Activated T-cell treated with anti-CD3 and anti-CD28 coated beads for 1 hour (primary cell): ENCODE measurements around the gene TAS2R42.

Experiments
- DNase-seq: peaks from one replicate; pipeline ENCODE4 v3.0.0-alpha.2; 2020; ENCODE audit warnings: low read depth

Gene TAS2R42, protein sequence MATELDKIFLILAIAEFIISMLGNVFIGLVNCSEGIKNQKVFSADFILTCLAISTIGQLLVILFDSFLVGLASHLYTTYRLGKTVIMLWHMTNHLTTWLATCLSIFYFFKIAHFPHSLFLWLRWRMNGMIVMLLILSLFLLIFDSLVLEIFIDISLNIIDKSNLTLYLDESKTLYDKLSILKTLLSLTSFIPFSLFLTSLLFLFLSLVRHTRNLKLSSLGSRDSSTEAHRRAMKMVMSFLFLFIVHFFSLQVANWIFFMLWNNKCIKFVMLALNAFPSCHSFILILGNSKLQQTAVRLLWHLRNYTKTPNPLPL

GRCh38 chr12:11186837-11187236 is at the start of gene TAS2R42:
TSS of gene TAS2R42 (minus strand) at chr12:11186937. CDS start at chr12:11186937, 0 bp downstream.
- no peak for DNase-seq

- DNase-seq: no peak
Observed at GRCh38 chr12:11233532-11233931, 46.8 kb upstream of the TAS2R42 start.

- DNase-seq: peak; percentile 0
Observed at GRCh38 chr12:11228296-11228879, 41.7 kb upstream of the TAS2R42 start.

GRCh38 chr12:11227373-11227772 is 40.6 kb upstream of the TAS2R42 start:
- no peak for DNase-seq

DNA sequence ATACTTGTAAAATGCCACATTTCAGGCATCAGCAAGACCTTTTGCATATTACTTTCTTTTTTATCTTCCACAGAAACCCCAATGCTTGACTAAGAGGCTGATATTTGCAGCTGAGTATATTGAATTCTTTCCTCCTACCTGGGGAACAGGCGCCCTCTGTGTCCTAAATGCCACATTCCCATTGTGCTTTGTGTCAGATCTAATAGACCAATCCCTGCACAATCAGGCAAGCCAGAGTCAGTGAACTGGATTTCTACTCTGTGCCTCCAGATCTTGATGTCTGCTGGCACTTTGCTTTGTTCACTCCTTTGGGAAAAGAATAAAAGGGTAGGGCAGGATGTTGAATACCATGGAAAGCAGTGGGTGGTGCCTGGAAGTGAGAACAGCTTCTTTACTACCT is 22.4 kb upstream of the TAS2R42 start:
- DNase-seq: no peak

DNA sequence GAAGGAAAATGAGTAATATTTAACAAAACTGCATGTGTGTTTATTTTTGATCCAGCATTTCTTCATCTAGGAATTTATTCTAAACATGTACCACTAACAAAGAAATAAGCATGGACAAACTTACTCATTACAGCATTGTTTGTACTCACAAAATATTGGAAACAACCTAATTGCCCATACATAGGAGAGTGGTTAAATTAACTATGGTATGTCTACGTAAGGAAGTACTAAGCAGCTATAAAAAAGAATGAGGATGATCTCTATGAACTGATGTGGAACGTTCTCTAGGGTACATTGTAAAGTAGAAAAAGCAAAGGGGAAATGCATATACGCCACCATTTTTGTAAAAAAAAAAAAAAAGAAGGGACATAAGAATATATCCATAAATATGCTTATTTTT is 17.4 kb upstream of the TAS2R42 start:
- no peak for DNase-seq

GRCh38 chr12:11202811-11203210 is 16.1 kb upstream of the TAS2R42 start:
- no peak for DNase-seq

- no peak for DNase-seq
Observed at GRCh38 chr12:11183011-11183410, 3.7 kb downstream of the TAS2R42 start.

- no peak for DNase-seq
Observed at GRCh38 chr12:11182529-11182928, 4.2 kb downstream of the TAS2R42 start.

DNA sequence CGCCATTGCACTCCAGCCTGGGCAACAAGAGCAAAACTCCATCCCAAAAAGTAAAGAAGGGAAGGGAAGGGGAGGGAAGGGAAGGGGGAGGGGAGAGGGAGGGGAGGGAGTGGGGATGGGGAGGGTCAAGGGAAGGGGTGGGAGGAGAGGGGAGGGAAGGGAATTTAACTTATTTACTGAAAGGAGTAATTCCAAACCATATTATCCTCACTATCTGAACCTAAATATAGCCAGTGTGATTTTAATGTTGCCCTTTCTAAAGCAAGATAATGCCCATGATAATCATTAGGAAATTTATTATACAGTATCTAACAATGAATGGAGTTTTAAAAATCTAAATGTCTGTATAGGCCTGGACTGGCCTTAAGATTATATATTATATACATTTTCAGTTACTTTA is 8.5 kb downstream of the TAS2R42 start:
- no peak for DNase-seq

DNA sequence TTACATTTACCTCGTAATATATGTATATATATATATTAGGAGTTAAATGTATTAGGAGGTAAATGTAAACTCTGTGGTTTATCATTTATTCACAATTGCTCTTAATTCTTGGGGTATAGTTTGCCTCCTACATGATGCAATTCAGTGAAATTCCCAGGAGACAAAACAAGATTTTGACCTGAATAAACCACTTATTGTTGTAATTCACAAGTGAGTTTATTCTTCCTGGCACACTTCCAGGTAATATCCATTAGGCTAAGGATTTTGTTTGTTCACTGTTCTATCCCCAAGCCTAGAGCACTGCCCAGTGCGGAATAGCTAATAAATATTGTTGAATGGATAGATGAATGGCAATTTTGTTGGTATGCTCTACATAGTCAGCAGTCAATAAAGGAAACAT is 12.7 kb downstream of the TAS2R42 start:
- no peak for DNase-seq

- DNase-seq: no peak
Observed at GRCh38 chr12:11171969-11172675, 14.6 kb downstream of the TAS2R42 start.

DNA sequence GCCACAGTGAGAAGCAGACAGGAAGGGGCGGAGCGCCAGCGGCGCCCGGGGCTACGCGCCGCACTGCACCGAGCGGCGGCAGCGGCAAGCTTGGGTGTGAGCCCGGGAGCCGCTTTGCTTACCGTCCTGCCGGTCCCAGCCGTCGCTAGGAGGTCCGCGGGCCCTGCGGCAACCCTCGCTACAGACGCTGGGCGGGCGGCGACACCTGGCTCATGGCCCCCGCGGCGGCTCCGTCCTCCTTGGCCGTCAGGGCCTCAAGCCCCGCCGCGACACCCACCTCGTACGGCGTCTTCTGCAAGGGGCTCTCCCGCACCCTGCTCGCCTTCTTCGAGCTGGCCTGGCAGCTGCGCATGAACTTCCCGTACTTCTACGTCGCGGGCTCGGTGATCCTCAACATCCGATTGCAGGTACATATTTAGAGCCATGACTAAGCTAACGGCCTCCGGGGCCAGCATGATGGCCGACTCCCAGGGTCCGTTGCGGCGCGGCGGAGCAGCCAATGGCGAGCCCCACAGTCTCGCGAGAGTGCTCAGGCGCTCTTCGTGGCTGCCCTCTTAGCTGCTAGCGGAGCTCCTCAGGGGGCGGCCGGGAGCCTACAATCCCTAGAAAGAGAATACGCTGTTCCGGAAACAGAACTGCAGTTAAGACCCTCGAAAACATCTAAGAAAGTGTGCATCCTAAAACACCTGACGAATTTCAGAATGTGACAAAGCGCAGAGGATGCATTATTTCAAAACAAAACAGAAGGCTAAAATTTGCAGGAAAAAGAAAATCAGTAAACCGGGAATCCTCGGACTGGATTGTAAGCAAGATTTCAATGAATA is 15.4 kb downstream of the TAS2R42 start, which contains the start of gene SMIM10L1:
TSS of gene SMIM10L1 (plus strand) at position 50 of the 824 bp plus-strand sequence. CDS start at position 213, 163 bp downstream.
- DNase-seq: peak; percentile 78

GRCh38 chr12:11170810-11171144 is 16.0 kb downstream of the TAS2R42 start:
- DNase-seq: no peak

DNA sequence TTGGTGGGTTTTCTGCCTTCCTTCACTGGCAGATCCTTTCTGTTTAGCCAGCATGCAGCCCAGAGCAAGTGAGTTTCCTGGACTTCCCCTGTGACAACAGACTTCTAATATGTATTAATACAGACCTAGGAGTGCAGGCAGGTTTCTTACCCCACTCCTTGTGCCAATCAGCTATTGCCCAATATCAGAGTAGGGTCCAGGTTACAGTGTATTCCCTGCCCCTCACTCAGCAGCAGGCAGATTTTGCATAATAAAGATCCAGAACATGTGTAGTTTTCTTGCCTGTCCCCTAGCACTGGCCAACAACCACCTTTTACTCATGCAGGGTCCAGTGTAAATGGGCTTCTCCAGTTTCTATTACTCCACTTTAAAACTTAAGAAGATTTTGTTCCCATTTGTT is 20.4 kb downstream of the TAS2R42 start:
- DNase-seq: no peak

- no peak for DNase-seq
Observed at GRCh38 chr12:11164384-11164783, 22.4 kb downstream of the TAS2R42 start.

DNA sequence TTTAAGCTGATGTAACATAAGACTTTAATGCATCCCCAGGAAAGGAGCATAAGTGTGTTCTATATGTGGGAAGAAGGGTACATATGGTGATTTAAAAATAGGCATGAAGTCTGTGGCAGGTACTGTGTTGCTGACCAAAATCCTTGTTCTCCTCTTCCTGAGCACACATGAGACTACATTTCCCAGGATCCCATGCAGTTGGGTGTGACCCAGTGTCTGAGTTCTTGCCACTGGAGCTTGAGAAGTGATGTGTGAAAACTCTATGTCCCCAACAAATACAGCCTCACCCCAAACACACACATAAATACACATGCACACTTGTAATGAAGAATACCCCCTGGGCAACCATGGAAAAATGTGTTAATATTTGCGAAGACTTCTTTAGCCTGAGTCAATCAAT is 24.2 kb downstream of the TAS2R42 start:
- DNase-seq: no peak

GRCh38 chr12:11158885-11159444 is 27.8 kb downstream of the TAS2R42 start:
- DNase-seq: no peak

- no peak for DNase-seq
Observed at GRCh38 chr12:11154400-11154925, 32.3 kb downstream of the TAS2R42 start.

DNA sequence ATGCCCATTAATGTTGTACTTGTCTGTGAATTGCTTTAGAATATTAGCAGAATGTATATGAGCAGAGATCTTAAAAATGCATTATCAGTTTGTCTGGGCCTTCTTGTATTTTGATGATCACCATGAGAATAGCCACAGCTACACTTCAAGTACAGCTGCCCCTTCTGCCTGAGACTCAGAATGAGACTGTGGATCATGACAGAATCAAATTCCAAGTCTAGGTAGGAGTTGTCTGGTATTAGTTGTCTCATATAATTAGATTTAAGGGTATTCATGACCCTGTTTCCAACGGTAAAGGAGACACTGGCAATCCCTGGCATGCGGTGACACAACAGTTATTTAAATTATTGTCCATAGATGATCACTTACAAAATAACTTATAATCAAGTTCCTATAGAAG is 34.0 kb downstream of the TAS2R42 start:
- DNase-seq: no peak

DNA sequence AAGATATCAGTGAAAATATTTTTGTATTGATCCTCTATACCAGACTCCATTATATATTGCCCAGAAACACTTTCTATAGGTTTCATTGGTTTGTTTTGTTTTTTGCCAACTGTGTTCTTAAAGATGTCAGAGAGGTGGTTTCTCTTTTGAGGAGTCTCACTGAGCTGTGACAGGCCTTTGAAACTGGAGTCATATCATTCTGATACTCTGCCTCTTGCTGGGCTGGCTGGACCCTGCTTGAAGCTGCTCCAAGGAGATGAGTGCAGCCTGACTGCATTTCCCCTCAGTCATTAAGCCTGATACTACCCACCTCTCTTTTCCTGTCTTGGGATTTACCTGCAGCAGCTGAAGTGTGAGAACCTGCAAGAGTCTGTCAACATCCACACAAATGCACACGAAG is 35.9 kb downstream of the TAS2R42 start:
- DNase-seq: no peak

DNA sequence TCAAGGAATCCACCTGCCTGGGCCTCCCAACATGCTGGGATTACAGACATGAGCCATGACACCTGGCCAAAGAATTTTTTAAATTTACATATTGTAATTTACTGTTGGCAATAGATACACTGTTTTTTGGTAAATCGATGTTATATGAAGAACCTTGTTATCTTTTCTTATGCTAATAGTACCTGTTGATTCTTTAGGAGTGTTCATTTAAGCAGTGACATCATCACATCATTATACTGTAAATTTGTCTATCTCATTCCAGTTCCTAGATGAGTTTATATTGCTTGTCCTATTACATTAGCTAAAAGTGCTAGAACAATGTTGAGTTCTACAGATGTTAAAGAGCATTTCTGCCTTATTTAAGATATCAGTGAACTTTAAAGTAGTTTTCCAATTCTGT is 39.3 kb downstream of the TAS2R42 start:
- no peak for DNase-seq
